ENCODE data around the gene SGPP1. TPM values are rescaled to one million over a fixed set of nuclear protein-coding genes. Genes with fewer than 3 reads are reported as not detected.
"Not testable (repeated sequence)": the region's sequence is repeated elsewhere in the genome, so short reads cannot be mapped to it uniquely, and the experiment has no call there.

Gene SGPP1
- total RNA-seq, 4 donors from 2014 or later = 18.0 to 26.8 (median 19.3) TPM

DNA sequence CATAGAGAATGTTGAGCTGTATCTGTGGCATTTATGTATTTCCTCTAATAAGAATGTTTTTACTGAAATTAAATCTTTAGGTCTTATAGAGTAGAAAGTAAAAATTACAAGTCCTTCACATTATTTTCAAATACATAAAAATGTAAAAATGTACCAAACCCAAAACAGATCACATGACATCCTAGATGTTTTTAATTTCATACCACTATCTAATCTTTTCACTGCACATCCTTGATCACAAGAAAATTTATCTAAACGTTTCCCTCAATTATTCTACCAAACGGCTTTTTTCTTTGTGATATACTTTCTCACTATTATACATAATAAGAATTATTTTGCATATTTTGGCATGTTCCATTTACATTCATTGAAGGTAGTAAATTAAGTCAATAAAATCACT, 18.3 kb downstream of the SGPP1 start:
- DNase-seq (ENCODE audit: extremely low spot score) = no peak
- Histone ChIP-seq H3K27ac (replicated peaks in 1 of 4) (no peak overlapping the region), H3K27me3 (no peaks in the 10 kb centered on the region), H3K36me3 (no peaks in the 10 kb centered on the region), H3K4me3 (no peak overlapping the region), H3K4me1 (peaks cover 0 to 3% (median 0%) of the 10 kb centered on the region in 4 donors), H3K9me3 (no peaks in the 10 kb centered on the region)
- intact Hi-C loops (cut with DNase I) = no loop called here
- 78% methylated on average over 2 of the region's 2 CpGs for WGBS
- TF ChIP-seq POLR2A (IDR thresholded peaks at IDR 0.05; ENCODE audit: low read depth) = no peak

DNA sequence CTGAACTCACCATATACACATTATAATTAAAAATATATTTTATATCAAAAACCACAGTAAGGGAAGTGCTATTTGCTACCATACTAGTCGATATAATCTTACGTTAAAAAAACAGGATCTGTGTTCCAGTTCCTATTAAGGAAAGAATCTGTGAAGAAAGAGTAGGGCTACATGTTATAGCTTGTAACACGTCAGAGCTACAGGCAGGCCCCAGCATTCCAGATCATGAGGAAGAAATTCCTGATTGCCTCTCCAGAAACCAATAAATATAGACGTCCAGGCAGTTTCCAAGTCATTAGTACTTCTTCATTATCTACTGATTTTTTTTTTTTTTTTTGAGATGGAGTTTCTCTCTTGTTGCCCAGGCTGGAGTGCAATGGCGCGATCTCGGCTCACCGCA, 20.6 kb downstream of the SGPP1 start:
- no peaks in the 10 kb centered on the region for H3K9me3 ChIP-seq
- no peak for DNase-seq (ENCODE audit: extremely low spot score)
- H3K27me3 ChIP-seq = no peaks in the 10 kb centered on the region
- intact Hi-C loops (cut with DNase I) = no loop called here
- TF ChIP-seq POLR2AphosphoS5 (IDR thresholded peaks at IDR 0.05) (no peak), CTCF (IDR thresholded peaks at IDR 0.05) (no peak), EP300 (IDR thresholded peaks at IDR 0.05) (no peak), POLR2A (IDR thresholded peaks at IDR 0.05; ENCODE audit: low read depth) (no peak)
- H3K36me3 ChIP-seq = no peaks in the 10 kb centered on the region
- H3K4me1 ChIP-seq = no peaks in the 10 kb centered on the region
- H3K4me3 ChIP-seq = no peak overlapping the region
- no peak overlapping the region for H3K27ac ChIP-seq (replicated peaks in 1 of 4)
- WGBS = 91% methylated on average over 8 of the region's 8 CpGs

DNA sequence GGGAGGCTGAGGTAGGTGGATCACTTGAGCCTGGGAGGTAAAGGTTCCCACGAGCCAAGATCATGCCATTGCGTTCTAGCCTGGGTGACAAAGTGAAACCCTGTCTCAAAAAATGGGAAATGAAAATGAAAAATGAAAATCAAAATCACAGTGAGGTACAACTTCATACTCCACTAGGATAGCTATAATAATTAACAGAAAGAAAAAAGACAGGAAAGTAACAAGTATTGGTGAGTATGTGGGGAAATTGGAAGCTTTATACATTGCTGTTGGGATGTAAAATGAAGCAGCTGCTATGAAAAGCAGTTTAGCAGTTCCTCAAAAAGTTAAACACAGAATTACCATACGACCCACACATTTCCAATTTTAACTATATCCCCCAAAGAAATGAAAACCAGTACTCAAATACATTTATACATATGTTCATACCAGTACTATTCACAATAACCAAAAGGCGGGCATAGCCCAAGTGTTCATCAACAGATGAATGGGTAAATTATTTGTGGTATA, 22.2 kb downstream of the SGPP1 start:
- intact Hi-C loops (cut with DNase I) = no loop called here
- DNase-seq (ENCODE audit: extremely low spot score) = no peak
- H3K9me3 ChIP-seq = no peaks in the 10 kb centered on the region
- TF ChIP-seq CTCF (IDR thresholded peaks at IDR 0.05) (no peak), POLR2AphosphoS5 (IDR thresholded peaks at IDR 0.05) (no peak), POLR2A (IDR thresholded peaks at IDR 0.05; ENCODE audit: low read depth) (no peak), EP300 (IDR thresholded peaks at IDR 0.05) (no peak)
- no peaks in the 10 kb centered on the region for H3K36me3 ChIP-seq
- WGBS = 78% methylated on average over 4 of the region's 4 CpGs
- H3K4me3 ChIP-seq = no peak overlapping the region
- H3K27me3 ChIP-seq = no peaks in the 10 kb centered on the region
- H3K4me1 ChIP-seq = no peaks in the 10 kb centered on the region
- no peak overlapping the region for H3K27ac ChIP-seq (replicated peaks in 1 of 4)

GRCh38 chr14:63702530-63702929, 25.3 kb downstream of the SGPP1 start:
- H3K36me3 ChIP-seq; H3K9me3 ChIP-seq; H3K27me3 ChIP-seq; H3K27ac ChIP-seq (replicated peaks in 1 of 4); intact Hi-C loops (cut with DNase I); H3K4me1 ChIP-seq; H3K4me3 ChIP-seq; DNase-seq (ENCODE audit: extremely low spot score): not testable (repeated sequence)
- whole genome bisulfite sequencing = 98% methylated on average over 4 of the region's 4 CpGs

- Histone ChIP-seq H3K27me3 (no peaks in the 10 kb centered on the region), H3K4me1 (no peaks in the 10 kb centered on the region), H3K9me3 (no peaks in the 10 kb centered on the region), H3K4me3 (no peak overlapping the region), H3K36me3 (peaks cover 0 to 6% (median 0%) of the 10 kb centered on the region in 4 donors), H3K27ac (replicated peaks in 1 of 4) (no peak overlapping the region)
- no peak for TF ChIP-seq EP300 (IDR thresholded peaks at IDR 0.05)
- no peak for TF ChIP-seq CTCF (IDR thresholded peaks at IDR 0.05)
- no peak for TF ChIP-seq POLR2AphosphoS5 (IDR thresholded peaks at IDR 0.05)
- no peak for TF ChIP-seq POLR2A (IDR thresholded peaks at IDR 0.05; ENCODE audit: low read depth)
- 89% methylated on average over 2 of the region's 2 CpGs for WGBS
- intact Hi-C loops (cut with DNase I) = no loop called here
- DNase-seq (ENCODE audit: extremely low spot score) = no peak
These were observed 26.1 kb downstream of the SGPP1 start for GRCh38 chr14:63701606-63702299.

Measured in esophagus muscularis mucosa (tissue), 4 donors.